Measurements from ENCODE around the gene RASA3. TPM values are rescaled to one million over a fixed set of nuclear protein-coding genes. Genes with fewer than 3 reads are reported as not detected.

Gene RASA3
- total and polyA plus RNA-seq, 2 donors, result 17.8 to 26.3 TPM

GRCh38 chr13:113942591-113943103 lies 189.8 kb downstream of the RASA3 start:
- Histone ChIP-seq H3K27ac (ENCODE audit: low read depth) (no peak overlapping the region), H3K36me3 (ENCODE audit: insufficient read depth) (no peaks in the 10 kb centered on the region), H3K4me1 (ENCODE audit: insufficient read depth) (no peaks in the 10 kb centered on the region), H3K4me3 (ENCODE audit: low read depth, low read length) (no peak overlapping the region)
- DNase-seq (ENCODE audit: extremely low spot score), result no peak
- WGBS, result 94% methylated on average over 23 of the region's 23 CpGs

- DNase-seq (ENCODE audit: extremely low spot score), result no peak
- no peak overlapping the region for H3K27ac ChIP-seq (ENCODE audit: low read depth)
- WGBS, result 83% methylated on average over 16 of the region's 16 CpGs
- no peaks in the 10 kb centered on the region for H3K36me3 ChIP-seq (ENCODE audit: insufficient read depth)
- H3K4me3 ChIP-seq (ENCODE audit: low read depth, low read length), result no peak overlapping the region
- H3K4me1 ChIP-seq (ENCODE audit: insufficient read depth), result no peaks in the 10 kb centered on the region
Measured at GRCh38 chr13:113941571-113942191, 190.7 kb downstream of the RASA3 start.

GRCh38 chr13:113939944-113940297 lies 192.5 kb downstream of the RASA3 start:
- no peaks in the 10 kb centered on the region for H3K4me1 ChIP-seq (ENCODE audit: insufficient read depth)
- H3K27ac ChIP-seq (ENCODE audit: low read depth), result no peak overlapping the region
- WGBS, result 84% methylated on average over 16 of the region's 16 CpGs

GRCh38 chr13:113939129-113939943 lies 193.1 kb downstream of the RASA3 start:
- no peak for DNase-seq (ENCODE audit: extremely low spot score)
- no peak overlapping the region for H3K4me3 ChIP-seq (ENCODE audit: low read depth, low read length)
- WGBS, result 70% methylated on average over 28 of the region's 28 CpGs
- H3K27ac ChIP-seq (ENCODE audit: low read depth), result no peak overlapping the region
- H3K36me3 ChIP-seq (ENCODE audit: insufficient read depth), result no peaks in the 10 kb centered on the region
- H3K4me1 ChIP-seq (ENCODE audit: insufficient read depth), result no peaks in the 10 kb centered on the region

More at GRCh38 chr13:113939944-113940297, 192.5 kb downstream of the RASA3 start:
- H3K4me3 ChIP-seq (ENCODE audit: low read depth, low read length), result no peak overlapping the region
- no peak for DNase-seq (ENCODE audit: extremely low spot score)
- H3K36me3 ChIP-seq (ENCODE audit: insufficient read depth), result no peaks in the 10 kb centered on the region

DNA sequence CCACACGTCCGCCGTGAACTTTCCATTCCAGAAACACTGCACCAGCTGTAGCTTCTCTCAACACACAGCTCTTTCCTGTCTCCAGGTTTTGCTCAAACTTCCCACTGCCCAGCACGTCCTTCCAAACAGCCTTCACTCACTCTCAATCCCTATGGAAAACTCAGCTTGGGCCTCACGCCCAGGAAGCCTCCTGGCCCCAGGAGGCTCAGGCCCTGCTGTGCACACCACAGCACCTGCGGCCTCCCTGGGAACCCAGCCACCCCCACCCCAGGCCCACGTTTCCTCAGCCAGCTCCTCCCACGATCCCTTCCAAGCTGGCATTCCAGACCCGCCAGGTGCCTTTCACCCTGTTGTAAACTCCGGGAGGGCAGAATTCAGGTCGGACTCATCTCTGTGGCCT lies 193.7 kb downstream of the RASA3 start:
- Histone ChIP-seq H3K4me1 (ENCODE audit: insufficient read depth) (no peaks in the 10 kb centered on the region), H3K27ac (ENCODE audit: low read depth) (no peak overlapping the region)
- DNase-seq (ENCODE audit: extremely low spot score), result no peak

DNA sequence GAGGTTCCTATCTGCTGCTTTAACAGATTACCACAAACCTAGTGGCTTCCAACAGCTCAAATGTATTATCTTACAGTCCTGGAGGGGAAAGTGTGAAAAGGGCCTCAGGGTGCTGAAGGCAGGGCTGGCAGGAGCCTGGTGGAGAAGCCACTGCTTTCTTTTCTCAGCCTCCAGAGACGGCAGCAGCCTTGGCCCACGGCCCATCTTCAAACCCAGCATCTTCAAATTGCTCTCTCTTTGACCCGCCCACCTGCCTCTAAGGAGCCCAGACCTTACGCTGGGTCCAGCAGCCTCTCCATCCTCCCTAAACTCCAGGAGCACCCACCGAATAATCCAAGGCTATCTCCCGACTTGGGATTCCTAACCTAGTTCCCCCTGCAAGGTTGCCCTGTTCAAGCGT lies 194.2 kb downstream of the RASA3 start:
- no peaks in the 10 kb centered on the region for H3K36me3 ChIP-seq (ENCODE audit: insufficient read depth)
- no peak overlapping the region for H3K27ac ChIP-seq (ENCODE audit: low read depth)
- no peak for DNase-seq (ENCODE audit: extremely low spot score)
- no peaks in the 10 kb centered on the region for H3K4me1 ChIP-seq (ENCODE audit: insufficient read depth)
- H3K4me3 ChIP-seq (ENCODE audit: low read depth, low read length), result no peak overlapping the region
- whole genome bisulfite sequencing, result 41% methylated on average over 7 of the region's 7 CpGs

More for the DNA sequence above, 193.7 kb downstream of the RASA3 start:
- WGBS, result 40% methylated on average over 11 of the region's 11 CpGs
- H3K4me3 ChIP-seq (ENCODE audit: low read depth, low read length), result no peak overlapping the region
- H3K36me3 ChIP-seq (ENCODE audit: insufficient read depth), result no peaks in the 10 kb centered on the region

DNA sequence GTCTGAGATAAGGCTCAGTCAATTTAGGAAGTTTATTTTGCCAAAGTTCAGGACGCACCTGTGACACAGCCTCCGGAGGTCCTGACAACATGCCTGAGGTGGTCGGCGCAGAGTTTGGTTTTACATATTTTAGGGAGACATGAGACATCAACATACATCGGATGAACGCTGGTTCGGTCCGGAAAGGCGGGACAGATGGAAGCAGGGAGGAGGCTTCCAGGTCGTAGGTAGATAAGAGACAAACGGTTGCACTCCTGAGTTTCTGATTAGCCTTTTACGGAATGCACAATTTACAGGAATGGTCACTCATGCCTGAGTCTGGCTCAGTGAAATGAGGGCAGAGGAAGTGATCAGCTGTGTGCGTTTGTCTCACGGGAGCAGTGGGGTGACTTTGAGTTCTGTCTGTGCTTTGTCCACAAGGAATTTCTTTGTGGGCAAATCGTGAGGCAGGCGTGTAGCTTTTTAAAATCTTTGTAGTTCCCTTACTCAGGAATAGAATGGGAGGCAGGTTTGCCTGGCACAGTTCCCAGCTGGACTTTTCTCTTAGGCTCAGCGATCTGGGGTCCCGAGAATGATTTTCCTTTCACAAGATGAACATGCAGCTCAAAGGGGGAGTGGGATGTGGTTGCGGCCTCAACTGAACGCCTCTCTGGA lies 194.8 kb downstream of the RASA3 start:
- 74% methylated on average over 20 of the region's 20 CpGs for WGBS
- H3K4me3 ChIP-seq (ENCODE audit: low read depth, low read length), result no peak overlapping the region

DNA sequence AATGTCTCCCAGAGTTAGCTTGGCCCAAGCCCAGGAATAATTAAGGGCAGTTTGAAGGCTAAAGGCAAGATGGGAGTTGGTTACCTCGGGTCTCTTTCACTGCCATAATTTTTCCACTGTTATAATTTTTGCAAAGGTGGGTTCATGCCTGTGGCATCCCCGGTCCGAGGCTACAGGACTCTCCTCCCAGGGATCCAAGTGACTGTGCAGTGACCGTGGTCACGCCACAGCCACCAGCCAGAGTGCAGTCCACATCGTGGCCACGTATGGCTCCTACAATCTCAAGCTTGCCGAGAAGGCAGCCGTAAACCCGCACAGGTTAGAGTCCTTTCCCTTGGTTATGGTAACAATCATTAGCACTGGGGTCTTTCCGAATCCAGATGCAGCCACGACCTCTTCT lies 195.3 kb downstream of the RASA3 start:
- H3K4me1 ChIP-seq (ENCODE audit: insufficient read depth), result no peaks in the 10 kb centered on the region
- H3K36me3 ChIP-seq (ENCODE audit: insufficient read depth), result no peaks in the 10 kb centered on the region
- WGBS, result 88% methylated on average over 12 of the region's 12 CpGs
- H3K27ac ChIP-seq (ENCODE audit: low read depth), result no peak overlapping the region
- no peak overlapping the region for H3K4me3 ChIP-seq (ENCODE audit: low read depth, low read length)
- DNase-seq (ENCODE audit: extremely low spot score), result no peak

More for the DNA sequence above, 194.8 kb downstream of the RASA3 start:
- no peaks in the 10 kb centered on the region for H3K4me1 ChIP-seq (ENCODE audit: insufficient read depth)
- no peak overlapping the region for H3K27ac ChIP-seq (ENCODE audit: low read depth)
- H3K36me3 ChIP-seq (ENCODE audit: insufficient read depth), result no peaks in the 10 kb centered on the region
- DNase-seq (ENCODE audit: extremely low spot score), result no peak

DNA sequence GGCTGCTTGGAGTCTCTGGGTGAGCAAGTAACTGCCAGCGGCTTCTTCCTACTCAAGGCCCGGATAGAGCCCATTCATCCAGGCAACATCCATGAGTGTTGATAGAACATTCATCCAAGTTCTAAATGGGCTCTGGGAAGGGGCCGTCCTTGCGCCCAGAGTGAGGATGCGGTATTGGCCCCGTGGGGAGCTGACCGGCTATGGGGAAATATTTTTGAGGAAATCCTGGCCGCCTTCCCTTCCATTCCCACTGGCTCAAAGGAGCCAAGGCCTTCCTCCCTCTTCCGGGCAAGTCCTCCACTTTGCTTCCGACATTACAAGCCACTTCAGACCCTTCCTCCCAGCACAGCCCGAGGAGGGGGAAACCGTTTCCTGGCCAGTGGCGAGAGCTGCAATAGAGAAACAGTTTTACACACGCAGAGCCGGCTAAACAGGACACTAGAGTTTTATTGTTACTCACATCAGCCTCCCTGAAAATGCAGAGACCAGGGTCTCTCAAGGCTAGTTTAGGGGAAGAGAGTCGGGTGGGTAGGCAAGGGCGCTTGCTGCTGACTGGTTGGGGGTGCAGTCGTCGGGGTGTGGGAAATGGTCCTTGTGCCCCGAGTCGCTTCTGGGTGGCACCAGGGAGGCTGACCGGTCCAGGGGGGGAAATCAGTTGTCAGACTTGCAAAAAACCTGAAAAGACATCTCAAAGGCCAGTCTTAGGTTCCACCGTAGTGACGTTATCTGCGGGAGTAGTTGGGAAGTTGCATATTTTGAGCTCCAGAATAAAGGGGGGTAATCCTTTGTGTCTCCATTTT lies 196.1 kb downstream of the RASA3 start:
- Histone ChIP-seq H3K27ac (ENCODE audit: low read depth) (no peak overlapping the region), H3K4me3 (ENCODE audit: low read depth, low read length) (no peak overlapping the region), H3K4me1 (ENCODE audit: insufficient read depth) (no peaks in the 10 kb centered on the region), H3K36me3 (ENCODE audit: insufficient read depth) (no peaks in the 10 kb centered on the region)
- 85% methylated on average over 25 of the region's 25 CpGs for WGBS
- DNase-seq (ENCODE audit: extremely low spot score), result no peak

- Histone ChIP-seq H3K4me1 (ENCODE audit: insufficient read depth) (no peaks in the 10 kb centered on the region), H3K36me3 (ENCODE audit: insufficient read depth) (no peaks in the 10 kb centered on the region), H3K27ac (ENCODE audit: low read depth) (no peak overlapping the region), H3K4me3 (ENCODE audit: low read depth, low read length) (no peak overlapping the region)
- WGBS, result 56% methylated on average over 21 of the region's 21 CpGs
- no peak for DNase-seq (ENCODE audit: extremely low spot score)
Measured at GRCh38 chr13:113935001-113935844, 197.2 kb downstream of the RASA3 start.

- H3K4me3 ChIP-seq (ENCODE audit: low read depth, low read length), result no peak overlapping the region
- no peaks in the 10 kb centered on the region for H3K4me1 ChIP-seq (ENCODE audit: insufficient read depth)
- 88% methylated on average over 14 of the region's 14 CpGs for WGBS
- DNase-seq (ENCODE audit: extremely low spot score), result no peak
- H3K27ac ChIP-seq (ENCODE audit: low read depth), result no peak overlapping the region
- no peaks in the 10 kb centered on the region for H3K36me3 ChIP-seq (ENCODE audit: insufficient read depth)
Measured at GRCh38 chr13:113934576-113934975, 197.8 kb downstream of the RASA3 start.

DNA sequence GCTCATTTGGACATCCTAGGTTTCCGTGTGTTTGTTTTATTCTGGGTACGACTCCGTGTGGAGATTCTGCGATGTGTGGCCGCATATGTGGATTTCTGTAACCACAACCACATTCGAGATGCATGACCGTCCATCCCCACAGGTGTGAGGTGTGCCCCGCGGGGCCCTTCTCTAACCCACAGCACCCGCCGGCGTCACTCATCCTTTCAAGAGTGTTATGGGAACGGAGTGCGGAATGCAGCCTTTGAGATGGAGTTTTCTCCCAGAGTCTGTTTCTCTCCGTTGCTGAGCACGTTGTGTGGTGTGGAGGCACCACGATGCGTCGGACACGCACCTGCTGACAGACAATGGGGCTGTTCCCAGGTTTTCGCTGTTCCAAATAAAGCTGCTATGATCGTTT lies 198.5 kb downstream of the RASA3 start:
- no peak overlapping the region for H3K27ac ChIP-seq (ENCODE audit: low read depth)
- H3K36me3 ChIP-seq (ENCODE audit: insufficient read depth), result no peaks in the 10 kb centered on the region
- H3K4me1 ChIP-seq (ENCODE audit: insufficient read depth), result no peaks in the 10 kb centered on the region
- DNase-seq (ENCODE audit: extremely low spot score), result no peak
- no peak overlapping the region for H3K4me3 ChIP-seq (ENCODE audit: low read depth, low read length)
- 97% methylated on average over 22 of the region's 22 CpGs for whole genome bisulfite sequencing

All from urinary bladder (tissue), 4 donors.